Naive thymus-derived CD8-positive, alpha-beta T cell (primary cell): ENCODE measurements around the gene R3HDM2. TPM values are rescaled to one million over a fixed set of nuclear protein-coding genes. Genes with fewer than 3 reads are reported as not detected.

Experiments
- ATAC-seq, 2 donors: fragments of 150-1000 bp; cut with Tn5 transposase in 1 of 2; sonication (Bioruptor Pico), chemical (Tn5 transposase) in 1 of 2; 1 replicate in 1 of 2; 2 replicates in 1 of 2; pipeline ENCODE4 v1.10.0; 2021; ENCODE audit warnings: mild to moderate bottlenecking in 2 of 2, moderate library complexity in 2 of 2
- POLR2A ChIA-PET: fragments of 350-600 bp; sonication (Branson Sonifier 250); formaldehyde crosslinking; loops from one replicate; lab custom pipeline; 2021; ENCODE audit warnings: antibody characterized with exemption; lab: Charles Lee
- DNase-seq, 10 donors: peaks; one replicate each; pipeline versions ENCODE4 v3.0.0 to v3.0.0-alpha.2; 2020 to 2022
- H3K27ac Mint-ChIP-seq, 10 donors: one replicate each; pipeline ENCODE4 v1.8.0; 2020 to 2022; ENCODE audit warnings: mild to moderate bottlenecking in 10 of 10, mixed read lengths in 10 of 10, moderate library complexity in 4 of 10, inconsistent platforms in 1 of 10
- H3K27me3 Mint-ChIP-seq, 5 donors: one replicate each; pipeline ENCODE4 v1.8.0; 2021 to 2022; ENCODE audit warnings: mixed read lengths in 5 of 5
- H3K36me3 Mint-ChIP-seq, 3 donors: one replicate each; pipeline ENCODE4 v1.8.0; 2020 to 2022; ENCODE audit warnings: mixed read lengths in 3 of 3, mild to moderate bottlenecking in 2 of 3, inconsistent platforms in 1 of 3
- H3K4me1 Mint-ChIP-seq, 4 donors: one replicate each; pipeline ENCODE4 v1.8.0; 2021 to 2022; ENCODE audit warnings: mixed read lengths in 4 of 4
- H3K4me3 Mint-ChIP-seq, 10 donors: one replicate each; pipeline ENCODE4 v1.8.0; 2020 to 2022; ENCODE audit warnings: mild to moderate bottlenecking in 10 of 10, mixed read lengths in 10 of 10, moderate library complexity in 6 of 10, inconsistent platforms in 1 of 10
- H3K9me3 Mint-ChIP-seq, 9 donors: one replicate each; pipeline ENCODE4 v1.8.0; 2020 to 2022; ENCODE audit warnings: mixed read lengths in 9 of 9, mild to moderate bottlenecking in 3 of 9, inconsistent platforms in 1 of 9, moderate library complexity in 1 of 9
- polyA plus RNA-seq, 3 donors: library from polyadenylated mRNA; unstranded; fragments of 300-500 nt; fragmentation: Illumina TruSeq; gene quantifications; one replicate each; pipeline ENCODE4 v1.2.3, GENCODE V29; 2021
- total RNA-seq, 8 experiments: library from RNA in 2 of 8; stranded (reverse) in 2 of 8; gene quantifications; one replicate each; pipeline ENCODE4 v1.2.3 and lab custom pipeline; 2021 to 2026

The R3HDM2 gene
- total and polyA plus RNA-seq, 5 experiments from 2014 or later = 5.4 to 115 (median 17.3) TPM

DNA sequence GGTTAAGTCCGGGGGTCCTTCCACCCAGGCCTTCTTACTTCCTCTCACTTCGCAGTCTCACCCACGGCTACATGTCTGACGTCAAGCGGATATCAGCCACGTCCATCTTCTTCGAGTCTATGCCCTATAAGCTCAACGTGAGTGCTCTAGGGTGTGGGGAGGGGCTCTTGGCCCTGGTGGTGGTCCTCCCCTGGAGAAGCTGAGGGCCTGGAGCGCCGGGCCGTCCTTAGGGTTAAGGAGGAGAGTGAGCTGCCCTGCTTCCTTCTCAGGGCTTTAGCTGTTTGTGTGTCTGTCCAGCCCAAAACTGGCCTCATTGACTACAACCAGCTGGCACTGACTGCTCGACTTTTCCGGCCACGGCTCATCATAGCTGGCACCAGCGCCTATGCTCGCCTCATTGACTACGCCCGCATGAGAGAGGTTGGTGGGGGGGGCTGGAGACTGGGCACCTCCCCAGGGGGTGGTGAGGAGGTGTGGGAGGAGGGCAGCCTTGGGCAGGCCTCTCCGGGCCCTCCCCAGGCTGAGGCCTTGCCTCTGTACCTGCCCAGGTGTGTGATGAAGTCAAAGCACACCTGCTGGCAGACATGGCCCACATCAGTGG, 198.6 kb downstream of the R3HDM2 start:
- H3K27me3 Mint-ChIP-seq = peaks cover 8 to 33% (median 13%) of the 10 kb centered on the region in 5 donors
- DNase-seq (no peak), ATAC-seq (no peak)
- H3K4me1 Mint-ChIP-seq = peaks cover 29 to 65% (median 52%) of the 10 kb centered on the region in 4 donors
- H3K4me3 Mint-ChIP-seq = peak overlapping the region in 1 of 10 donors; percentile 40
- no peak overlapping the region for H3K27ac Mint-ChIP-seq
- peaks cover 0 to 38% (median 23%) of the 10 kb centered on the region in 3 donors for H3K36me3 Mint-ChIP-seq
- H3K9me3 Mint-ChIP-seq = no peaks in the 10 kb centered on the region
- POLR2A ChIA-PET = interaction anchor here (1.1 to 4.7 kb wide), 2 partner anchors 9 to 17 kb away, joined by 3 to 28 read pairs; partner anchors contain the start of gene NXPH4

GRCh38 chr12:57231276-57232021, 199.4 kb downstream of the R3HDM2 start:
- no peaks in the 10 kb centered on the region for H3K9me3 Mint-ChIP-seq
- peaks cover 8 to 32% (median 12%) of the 10 kb centered on the region in 5 donors for H3K27me3 Mint-ChIP-seq
- ATAC-seq (no peak), DNase-seq (no peak)
- peaks cover 0 to 38% (median 23%) of the 10 kb centered on the region in 3 donors for H3K36me3 Mint-ChIP-seq
- peak overlapping the region in 8 of 10 donors; percentile 28 to 98 (median 92) for H3K4me3 Mint-ChIP-seq
- POLR2A ChIA-PET = interaction anchor here (3.2 to 4.7 kb wide), 2 partner anchors 9 to 16 kb away, joined by 28 to 37 read pairs; partner anchors contain the start of gene NXPH4
- H3K4me1 Mint-ChIP-seq = peaks cover 25 to 63% (median 52%) of the 10 kb centered on the region in 4 donors
- peak overlapping the region in 1 of 10 donors; percentile 13 for H3K27ac Mint-ChIP-seq

DNA sequence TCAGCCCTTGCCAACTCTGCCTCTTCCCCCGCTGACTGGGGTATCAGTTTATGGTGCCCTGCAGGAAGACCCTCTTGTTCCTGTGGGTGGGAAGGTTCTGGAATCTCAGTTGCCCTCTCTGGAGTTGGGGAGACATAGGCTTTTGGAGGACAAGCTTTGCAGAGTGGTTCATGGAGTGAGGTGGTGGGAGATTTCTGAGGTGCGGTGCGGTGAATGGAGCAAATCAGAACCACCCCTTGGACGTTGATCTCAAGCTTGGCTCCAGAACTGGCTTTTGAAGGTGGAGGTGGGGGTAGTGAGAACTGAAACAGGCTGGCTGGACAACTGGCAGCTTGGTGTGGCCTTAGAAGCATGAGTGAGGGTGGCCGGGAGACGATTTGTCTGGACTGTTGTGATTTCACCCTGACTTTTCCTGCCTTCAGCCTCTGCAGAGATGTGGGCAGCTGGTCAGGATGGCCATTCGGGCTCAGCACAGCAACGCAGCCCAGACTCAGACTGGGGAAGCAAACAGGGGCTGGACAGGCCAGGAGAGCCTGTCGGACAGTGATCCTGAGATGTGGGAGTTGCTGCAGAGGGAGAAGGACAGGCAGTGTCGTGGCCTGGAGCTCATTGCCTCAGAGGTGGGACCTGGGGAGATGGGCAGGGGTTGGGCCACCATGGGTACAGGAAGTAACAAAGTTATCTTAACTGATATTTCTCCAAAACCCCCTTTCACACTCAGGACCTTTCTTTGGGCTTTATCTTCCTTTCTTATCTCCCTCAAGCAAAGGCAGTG, 200.3 kb downstream of the R3HDM2 start:
- H3K9me3 Mint-ChIP-seq = no peaks in the 10 kb centered on the region
- H3K4me1 Mint-ChIP-seq = peaks cover 27 to 67% (median 54%) of the 10 kb centered on the region in 4 donors
- no peak for ATAC-seq
- peaks cover 12 to 32% (median 14%) of the 10 kb centered on the region in 5 donors for H3K27me3 Mint-ChIP-seq
- POLR2A ChIA-PET = interaction anchor here (0.6 to 4.7 kb wide), 3 partner anchors 10 to 1008 kb away, joined by 3 to 37 read pairs (median 28); partner anchors contain the start of gene NXPH4
- H3K27ac Mint-ChIP-seq = peak overlapping the region in 6 of 10 donors; percentile 31 to 90 (median 60)
- H3K4me3 Mint-ChIP-seq = peak overlapping the region; percentile 90 to 98 (median 94)
- H3K36me3 Mint-ChIP-seq = peaks cover 0 to 38% (median 23%) of the 10 kb centered on the region in 3 donors
- DNase-seq = no peak

DNA sequence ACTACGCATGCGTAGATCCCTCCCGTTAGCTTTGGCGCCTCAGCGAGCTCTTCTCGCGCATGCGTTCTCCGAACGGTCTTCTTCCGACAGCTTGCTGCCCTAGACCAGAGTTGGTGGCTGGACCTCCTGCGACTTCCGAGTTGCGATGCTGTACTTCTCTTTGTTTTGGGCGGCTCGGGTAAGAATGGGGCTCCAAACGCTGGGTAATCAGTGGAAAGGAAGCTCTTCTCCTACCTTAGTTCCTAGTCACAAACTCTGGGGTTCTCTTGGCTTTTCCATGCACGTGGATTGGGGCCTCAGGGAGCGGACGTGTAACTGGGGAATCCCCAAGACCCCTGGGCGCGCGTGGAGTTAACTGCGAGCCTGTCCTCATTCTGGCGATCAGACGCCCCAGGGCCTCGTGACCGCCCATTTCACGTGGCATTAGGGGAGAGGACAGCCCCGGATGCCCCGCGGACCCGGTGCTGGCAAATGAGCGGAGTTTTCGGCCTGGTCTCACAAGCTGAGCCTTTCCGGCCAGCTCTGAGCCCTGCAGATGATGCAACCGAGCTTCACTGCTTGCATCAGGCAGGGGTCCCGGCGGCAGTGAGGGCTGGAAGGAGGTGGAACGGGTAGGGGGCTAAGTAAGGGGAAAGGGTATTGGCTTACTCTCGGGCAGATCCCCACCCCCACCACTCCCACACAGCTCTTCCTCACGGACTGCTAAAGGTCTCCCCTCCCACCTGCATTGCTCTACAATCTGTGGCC, 201.0 kb downstream of the R3HDM2 start, which contains the start of gene SHMT2:
TSS of gene SHMT2 (plus strand) at position 78 of the 747 bp plus-strand sequence. CDS start at position 146, 68 bp downstream.
- ATAC-seq (peak; percentile 36 to 66), DNase-seq (peak; percentile 79 to 97 (median 90))
- POLR2A ChIA-PET = interaction anchor here (0.6 to 4.7 kb wide), 8 partner anchors 10 to 1306 kb away, joined by 3 to 37 read pairs (median 4); partner anchors contain the start of gene NXPH4
- Mint-ChIP-seq H3K36me3 (peaks cover 0 to 34% (median 21%) of the 10 kb centered on the region in 3 donors), H3K9me3 (peaks cover 0 to 2% (median 0%) of the 10 kb centered on the region in 9 donors), H3K27me3 (peaks cover 16 to 33% (median 17%) of the 10 kb centered on the region in 5 donors), H3K4me3 (peak within 1 kb of the TSS; percentile 90 to 98 (median 94)), H3K27ac (peak within 1 kb of the TSS; percentile 68 to 95 (median 88)), H3K4me1 (peaks cover 29 to 69% (median 60%) of the 10 kb centered on the region in 4 donors)

DNA sequence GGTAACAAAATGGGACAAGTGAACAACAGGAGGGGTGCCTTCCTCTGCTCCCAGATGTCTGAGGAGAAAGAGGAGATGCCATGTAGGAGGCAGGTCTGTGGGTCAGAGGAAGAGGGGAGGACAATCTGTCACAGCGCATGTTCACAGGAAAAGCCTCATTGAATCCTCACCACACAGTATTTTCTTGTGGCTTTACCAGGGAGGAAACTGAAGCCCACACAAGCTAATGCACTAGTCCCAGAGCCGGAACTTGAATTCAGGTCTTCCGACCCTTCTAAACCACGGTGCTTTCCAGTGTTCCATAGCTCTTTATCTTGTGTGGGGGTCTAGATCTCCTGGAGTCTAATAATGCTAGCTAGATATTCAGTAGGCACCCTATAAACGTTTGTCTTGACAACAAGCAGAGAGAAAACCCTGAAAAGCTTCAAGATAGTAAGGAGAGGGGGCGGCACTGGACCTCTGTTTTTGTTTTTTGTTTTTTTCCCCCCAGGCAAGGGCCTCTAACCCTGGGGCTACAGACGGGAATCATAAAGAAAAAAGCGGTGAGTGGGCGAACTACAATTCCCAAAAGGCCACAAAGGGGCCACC, 201.7 kb downstream of the R3HDM2 start:
- peak overlapping the region; percentile 90 to 98 (median 94) for H3K4me3 Mint-ChIP-seq
- H3K27ac Mint-ChIP-seq = peak overlapping the region; percentile 68 to 95 (median 88)
- H3K27me3 Mint-ChIP-seq = peaks cover 16 to 37% (median 21%) of the 10 kb centered on the region in 5 donors
- peaks cover 0 to 28% (median 15%) of the 10 kb centered on the region in 3 donors for H3K36me3 Mint-ChIP-seq
- H3K4me1 Mint-ChIP-seq = peaks cover 28 to 67% (median 57%) of the 10 kb centered on the region in 4 donors
- ATAC-seq = peak; percentile 9 to 19
- POLR2A ChIA-PET = interaction anchor here (0.6 to 4.7 kb wide), 8 partner anchors 9 to 1306 kb away, joined by 3 to 37 read pairs (median 4); partner anchors contain the start of gene NXPH4
- no peak for DNase-seq
- H3K9me3 Mint-ChIP-seq = peaks cover 0 to 2% (median 0%) of the 10 kb centered on the region in 9 donors

DNA sequence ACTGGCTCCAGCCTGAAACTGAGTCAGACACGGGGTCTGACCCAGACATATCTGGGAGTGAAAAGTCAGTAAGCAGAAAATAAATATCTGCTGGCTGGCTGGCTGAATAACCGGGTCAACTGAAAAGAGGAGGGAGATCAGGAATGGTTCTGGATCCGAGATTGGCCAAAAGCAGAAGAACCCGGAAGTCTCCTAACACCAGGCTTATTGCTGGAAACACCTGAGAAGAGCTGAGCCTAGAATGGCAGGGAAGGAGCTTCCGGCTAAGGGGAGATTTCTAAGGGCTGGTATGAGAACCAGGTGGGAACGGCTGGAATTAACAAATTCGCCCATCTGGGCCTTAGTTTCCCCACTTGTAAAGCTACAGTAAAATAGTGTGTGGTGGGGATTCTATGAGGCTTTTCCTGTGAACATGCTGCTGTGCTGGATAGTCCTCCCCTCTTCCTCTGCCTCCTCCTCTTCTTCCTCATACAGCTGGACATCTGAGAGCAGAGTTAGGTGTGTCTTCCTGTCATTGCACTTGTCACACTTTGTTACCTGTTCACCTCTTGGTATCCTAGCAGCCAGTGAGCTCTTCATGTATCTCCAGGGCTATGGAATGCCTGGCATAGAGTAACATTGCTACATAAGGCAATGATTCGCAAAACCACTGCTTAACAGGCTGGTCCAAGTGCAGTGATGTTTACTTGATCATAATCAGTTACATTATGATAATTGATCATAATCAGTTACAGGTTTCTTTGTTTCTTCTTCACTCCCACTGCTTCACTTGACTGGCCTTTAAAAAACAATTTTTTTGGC, 203.3 kb downstream of the R3HDM2 start:
- Mint-ChIP-seq H3K9me3 (peaks cover 0 to 2% (median 0%) of the 10 kb centered on the region in 9 donors), H3K27me3 (peaks cover 28 to 54% (median 37%) of the 10 kb centered on the region in 5 donors), H3K27ac (peak overlapping the region in 1 of 10 donors; percentile 40), H3K36me3 (peaks cover 0 to 16% (median 6%) of the 10 kb centered on the region in 3 donors), H3K4me3 (peak overlapping the region in 5 of 10 donors; percentile 5 to 47 (median 43)), H3K4me1 (peaks cover 35 to 74% (median 66%) of the 10 kb centered on the region in 4 donors)
- POLR2A ChIA-PET = interaction anchor here (0.6 to 5.7 kb wide), 5 partner anchors 8 to 897 kb away, joined by 5 to 40 read pairs (median 6); partner anchors contain the start of gene NXPH4
- DNase-seq (no peak), ATAC-seq (no peak)

DNA sequence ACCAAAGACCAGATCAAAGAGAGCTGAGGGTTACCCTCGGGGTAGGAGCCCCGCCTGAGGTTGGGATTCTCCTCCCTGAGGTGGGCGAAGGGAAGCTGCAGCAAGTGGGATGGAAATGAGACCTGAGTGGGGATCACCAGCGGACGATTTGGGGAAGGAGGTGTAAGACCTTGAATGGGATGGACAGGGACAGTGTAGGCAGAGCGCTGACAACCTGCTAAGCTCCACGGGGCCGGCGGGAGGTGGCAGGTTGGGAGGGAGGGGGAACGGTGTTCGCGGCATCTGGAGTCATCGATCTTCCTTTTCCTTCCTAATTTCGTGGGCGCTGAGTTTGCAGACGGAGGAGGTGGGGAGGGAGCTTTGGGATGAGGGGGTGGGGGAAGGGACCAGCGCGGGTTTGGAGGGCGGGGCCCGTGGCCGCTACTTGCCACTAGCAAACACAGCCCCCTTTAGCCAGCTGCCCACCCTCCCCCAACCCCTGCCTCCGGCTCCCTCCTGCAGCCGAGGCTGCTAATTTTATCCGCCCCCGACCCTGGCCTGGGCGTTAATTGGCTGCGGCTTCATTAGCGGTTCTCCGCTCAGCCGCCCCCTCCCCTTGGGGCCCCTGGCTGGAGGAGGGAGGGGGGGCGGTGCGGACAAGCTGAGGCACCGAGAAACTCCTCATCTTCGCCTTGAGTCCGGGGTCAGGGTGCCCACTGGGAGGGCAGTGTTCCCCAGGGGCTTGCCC, 204.1 kb downstream of the R3HDM2 start:
- POLR2A ChIA-PET = interaction anchor here (0.6 to 5.7 kb wide), 4 partner anchors 11 to 896 kb away, joined by 5 to 40 read pairs (median 6); a partner anchor contains a TSS
- ATAC-seq (no peak), DNase-seq (no peak)
- Mint-ChIP-seq H3K36me3 (peaks cover 0 to 8% (median 5%) of the 10 kb centered on the region in 3 donors), H3K27ac (peak overlapping the region in 1 of 10 donors; percentile 54), H3K27me3 (peaks cover 33 to 61% (median 44%) of the 10 kb centered on the region in 5 donors), H3K9me3 (peaks cover 0 to 2% (median 0%) of the 10 kb centered on the region in 9 donors), H3K4me1 (peaks cover 35 to 80% (median 71%) of the 10 kb centered on the region in 4 donors), H3K4me3 (peak overlapping the region in 9 of 10 donors; percentile 40 to 84 (median 61))

- ATAC-seq (no peak), DNase-seq (no peak)
- Mint-ChIP-seq H3K27me3 (peaks cover 39 to 71% (median 53%) of the 10 kb centered on the region in 5 donors), H3K4me3 (peak overlapping the region in 9 of 10 donors; percentile 28 to 79 (median 61)), H3K27ac (peak overlapping the region in 3 of 10 donors; percentile 31 to 55 (median 40)), H3K4me1 (peaks cover 40 to 85% (median 72%) of the 10 kb centered on the region in 4 donors), H3K9me3 (peaks cover 0 to 2% (median 0%) of the 10 kb centered on the region in 9 donors), H3K36me3 (peaks cover 0 to 6% (median 2%) of the 10 kb centered on the region in 3 donors)
- POLR2A ChIA-PET = interaction anchor here (0.6 to 5.7 kb wide), 4 partner anchors 12 to 124 kb away, joined by 3 to 40 read pairs (median 6); a partner anchor contains a TSS
Measured at GRCh38 chr12:57225680-57226210, 205.1 kb downstream of the R3HDM2 start.
